Heart right ventricle (tissue), 16 donors: ENCODE measurements around the gene MEF2D. TPM values are rescaled to one million over a fixed set of nuclear protein-coding genes. Genes with fewer than 3 reads are reported as not detected.

Source experiments
- ATAC-seq, 8 donors: fragments of 200-7000 bp; cut with Tn5 transposase; one replicate each; pipeline ENCODE4 v1.9.1; 2020; ENCODE audit warnings: mild to moderate bottlenecking in 8 of 8, moderate library complexity in 8 of 8, moderate number of reproducible peaks in 1 of 8
- DNase-seq, 2 donors: peaks; one replicate each; pipeline ENCODE4 v3.0.0-alpha.2; 2020
- H3K27ac ChIP-seq, 10 donors: fragments of 200-600 bp; sonication (generic) in 2 of 10; one replicate each; pipeline versions ENCODE4 v1.5.0 to v1.8.0; 2020 to 2022; ENCODE audit warnings: mild to moderate bottlenecking in 3 of 10
- H3K27me3 ChIP-seq, 7 donors: fragments of 200-600 bp; one replicate each; pipeline ENCODE4 v1.8.0; 2021 to 2022; ENCODE audit warnings: mild to moderate bottlenecking in 2 of 7
- H3K36me3 ChIP-seq, 9 donors: fragments of 200-600 bp; sonication (generic) in 1 of 9; one replicate each; pipeline versions ENCODE4 v1.5.0 to v1.8.0; 2020 to 2022; ENCODE audit warnings: mild to moderate bottlenecking in 2 of 9
- H3K4me1 ChIP-seq, 9 donors: fragments of 200-600 bp; sonication (generic) in 1 of 9; one replicate each; pipeline versions ENCODE4 v1.5.0 to v1.8.0; 2020 to 2022; ENCODE audit warnings: mild to moderate bottlenecking in 4 of 9
- H3K4me3 ChIP-seq, 10 donors: fragments of 200-600 bp; sonication (generic) in 2 of 10; one replicate each; pipeline versions ENCODE4 v1.5.0 to v1.8.0; 2020 to 2022; ENCODE audit warnings: mild to moderate bottlenecking in 7 of 10, moderate library complexity in 2 of 10
- H3K9me3 ChIP-seq, 11 donors: fragments of 200-600 bp in 10 of 11; sonication (generic) in 2 of 11; one replicate each; pipeline versions ENCODE4 v1.5.0 to v1.8.0; 2013 to 2022; ENCODE audit warnings: mild to moderate bottlenecking in 2 of 11, control low read depth in 1 of 11, moderate library complexity in 1 of 11
- WGBS, 2 donors: extraction: QIAGEN DNeasy Blood & Tissue Kit; methylation state at CpG; one replicate each; pipeline ENCODE4 v1.1.7; 2013; ENCODE audit warnings: inconsistent platforms in 1 of 2; 5-methylcytosine and 5-hydroxymethylcytosine counted together
- intact Hi-C, 10 donors: fragments of 100-400 bp; cut with DNase I; formaldehyde crosslinking; loops; one replicate each; pipeline versions ENCODE4 v1.11.1 to v1.14.2; 2022
- polyA plus RNA-seq, 2 donors: library from polyadenylated mRNA; stranded (reverse); fragments of 200-250 nt; gene quantifications; one replicate each; pipeline ENCODE4 v1.2.3, GENCODE V29; 2013
- total RNA-seq, 10 donors: library from RNA; stranded (reverse); fragmentation: NEBNext Ultra II Directional in 3 of 10; extraction: Animal tissue kit (Norgen Biotek cat#: 25700) in 3 of 10; gene quantifications; one replicate each; pipeline versions ENCODE4 v1.2.1 to v1.2.4, GENCODE V29; 2021 to 2023
- TF ChIP-seq, protein P1 (sequence below), 9 donors: fragments of 200-600 bp; sonication (generic) in 2 of 9; IDR thresholded peaks; one replicate each; pipeline versions ENCODE4 v1.5.0 to v1.8.0; 2021 to 2022; ENCODE audit warnings: antibody characterized with exemption in 9 of 9, mild to moderate bottlenecking in 5 of 9, moderate library complexity in 1 of 9
- donor health status: Arrhythmogenic right ventricular cardiomyopathy.
- donor health status: ischemic (EF 13 %, LVEDD 7.1; RV severe dilation, severe dysfunction).
- donor health status: healthy with polysubstance abuse.
- donor health status: DM: no; HTN: yes; CAD: no.
- donor health status: DM: no; HTN: no; CAD: no.
- donor health status: ischemic (EF 25% LVEDD 6.9; RV normal size, moderate dysfunction).
- donor health status: ischemic (EF 25% LVEDD 5.7; RV mildly dilated, moderate dysfunction).
- donor health status: healthy.
- donor health status: DM: yes; HTN: yes; CAD: no.
- donor health status: Ischemic cardiomyopathy.
- donor health status: ischemic (EF 35%, LVEDD 5.7; RV mildly dilated, moderate dysfunction).
- donor health status: nonischemic (EF 11% LVEDD 7.7; RV severe dilation, severe dysfunction).
- donor health status: DM: yes; HTN: yes; CAD: no.
- donor health status: PGD.
- donor health status: ischemic (EF 29% LVEDD 5.4; RV normal size, mild dysfunction).
- donor health status: nonischemic (EF 23%, LVEDD 6.1; RV moderate dilation, normal function).

MEF2D gene
- total and polyA plus RNA-seq, 12 donors = 31.6 to 127 (median 94.9) TPM

DNA sequence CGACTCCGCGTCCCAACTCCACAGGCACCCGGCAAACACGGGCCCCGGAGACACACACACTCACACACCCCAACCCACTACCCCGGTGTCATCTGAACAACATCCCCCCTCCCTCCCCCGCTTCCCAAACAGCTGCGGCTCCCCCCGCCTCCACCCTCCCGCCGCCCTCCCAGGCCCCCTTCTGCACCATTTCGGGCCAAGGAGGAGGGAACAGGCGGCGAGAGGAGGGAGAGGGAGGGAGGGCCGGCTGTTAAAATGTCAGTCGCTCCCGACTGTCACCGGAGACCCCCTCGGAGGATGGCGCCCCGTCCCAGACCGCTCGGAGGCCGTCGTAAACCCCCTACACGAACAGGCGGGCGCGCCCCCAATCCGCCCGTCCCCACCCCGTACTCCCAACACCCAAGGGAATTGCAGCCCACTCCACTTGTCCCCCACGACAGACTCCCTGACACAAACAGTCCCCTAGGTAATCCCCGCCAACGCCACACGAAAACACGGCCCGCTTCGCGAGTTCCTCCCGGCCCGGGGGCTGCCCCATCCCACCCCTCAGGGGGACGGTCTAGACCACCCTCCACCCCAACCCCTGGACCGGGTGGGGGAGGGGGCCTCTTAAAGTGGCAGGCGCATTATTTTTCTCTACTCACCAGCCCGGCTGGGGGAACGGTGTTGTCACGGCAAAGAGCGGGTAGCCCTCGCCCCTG is 583 bp downstream of the MEF2D start:
- peak overlapping the region; percentile 97 to 100 (median 100) for H3K27ac ChIP-seq
- TF ChIP-seq, protein P1, sequence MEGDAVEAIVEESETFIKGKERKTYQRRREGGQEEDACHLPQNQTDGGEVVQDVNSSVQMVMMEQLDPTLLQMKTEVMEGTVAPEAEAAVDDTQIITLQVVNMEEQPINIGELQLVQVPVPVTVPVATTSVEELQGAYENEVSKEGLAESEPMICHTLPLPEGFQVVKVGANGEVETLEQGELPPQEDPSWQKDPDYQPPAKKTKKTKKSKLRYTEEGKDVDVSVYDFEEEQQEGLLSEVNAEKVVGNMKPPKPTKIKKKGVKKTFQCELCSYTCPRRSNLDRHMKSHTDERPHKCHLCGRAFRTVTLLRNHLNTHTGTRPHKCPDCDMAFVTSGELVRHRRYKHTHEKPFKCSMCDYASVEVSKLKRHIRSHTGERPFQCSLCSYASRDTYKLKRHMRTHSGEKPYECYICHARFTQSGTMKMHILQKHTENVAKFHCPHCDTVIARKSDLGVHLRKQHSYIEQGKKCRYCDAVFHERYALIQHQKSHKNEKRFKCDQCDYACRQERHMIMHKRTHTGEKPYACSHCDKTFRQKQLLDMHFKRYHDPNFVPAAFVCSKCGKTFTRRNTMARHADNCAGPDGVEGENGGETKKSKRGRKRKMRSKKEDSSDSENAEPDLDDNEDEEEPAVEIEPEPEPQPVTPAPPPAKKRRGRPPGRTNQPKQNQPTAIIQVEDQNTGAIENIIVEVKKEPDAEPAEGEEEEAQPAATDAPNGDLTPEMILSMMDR (IDR thresholded peaks at IDR 0.05) = no peak
- intact Hi-C loops = loop anchor here in 7 of 10 donors (1.0 to 10.0 kb wide), 9 partner anchors 23 to 392 kb away; partner anchors contain the start of genes GPATCH4 (in 1 of the 7), MRPL24 (in 1 of the 7), NAXE (in 1 of the 7) and PEAR1 (in 1 of the 7)
- H3K4me3 ChIP-seq = peak overlapping the region; percentile 71 to 100 (median 94)
- peak; percentile 1 to 34 (median 21) for ATAC-seq
- no peaks in the 10 kb centered on the region for H3K9me3 ChIP-seq
- DNase-seq = peak; percentile 71 to 84
- H3K27me3 ChIP-seq = no peaks in the 10 kb centered on the region
- 1 to 2% methylated on average over 50 to 51 of the region's 51 CpGs for WGBS, 2 donors
- H3K36me3 ChIP-seq = peaks cover 0 to 6% (median under 1%) of the 10 kb centered on the region in 9 donors
- peaks cover 54 to 80% (median 77%) of the 10 kb centered on the region in 9 donors for H3K4me1 ChIP-seq

DNA sequence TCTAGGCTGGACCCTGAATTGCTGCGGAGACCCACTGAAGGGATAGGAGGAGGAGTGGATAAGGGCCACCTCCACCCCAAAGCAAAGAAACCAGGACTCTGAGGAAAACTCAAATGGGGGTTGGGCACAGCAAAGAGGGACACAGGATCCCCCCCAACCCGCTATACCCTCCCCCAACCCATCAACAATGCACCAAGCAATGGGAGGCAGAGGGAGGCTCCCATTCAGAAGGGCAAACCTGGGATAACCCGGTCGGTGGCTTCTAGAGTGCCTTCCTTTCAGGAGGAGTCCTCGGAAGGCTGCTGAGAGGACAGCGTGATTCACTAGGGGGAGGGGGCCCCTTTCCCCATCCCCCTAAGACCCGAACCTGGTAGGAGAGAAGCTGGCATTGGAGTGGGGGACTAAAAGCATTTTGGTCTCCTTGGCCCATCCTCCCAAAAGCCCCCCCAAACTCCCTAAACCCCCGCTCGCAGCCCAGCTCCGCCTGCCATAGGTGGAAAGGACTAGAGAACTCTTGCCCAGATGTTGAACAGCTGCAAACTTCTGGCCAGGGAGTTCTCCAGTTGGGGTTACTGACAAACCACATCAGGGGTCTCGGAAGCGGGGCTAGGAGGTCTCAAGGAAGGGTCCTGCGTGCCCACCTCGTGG is 1.3 kb downstream of the MEF2D start:
- peaks cover 0 to 13% (median 4%) of the 10 kb centered on the region in 9 donors for H3K36me3 ChIP-seq
- peaks cover 55 to 80% (median 78%) of the 10 kb centered on the region in 9 donors for H3K4me1 ChIP-seq
- ATAC-seq = no peak
- intact Hi-C loops = loop anchor here in 2 of 10 donors (2.0 kb wide), 2 partner anchors 23 to 43 kb away; no protein-coding TSS in a partner anchor
- peak overlapping the region; percentile 71 to 100 (median 94) for H3K4me3 ChIP-seq
- H3K27me3 ChIP-seq = no peaks in the 10 kb centered on the region
- WGBS, 2 donors = 1% methylated on average over 14 of the region's 14 CpGs
- no peaks in the 10 kb centered on the region for H3K9me3 ChIP-seq
- H3K27ac ChIP-seq = peak overlapping the region; percentile 97 to 100 (median 100)
- DNase-seq = no peak
- TF ChIP-seq, protein P1 (IDR thresholded peaks at IDR 0.05) = no peak

DNA sequence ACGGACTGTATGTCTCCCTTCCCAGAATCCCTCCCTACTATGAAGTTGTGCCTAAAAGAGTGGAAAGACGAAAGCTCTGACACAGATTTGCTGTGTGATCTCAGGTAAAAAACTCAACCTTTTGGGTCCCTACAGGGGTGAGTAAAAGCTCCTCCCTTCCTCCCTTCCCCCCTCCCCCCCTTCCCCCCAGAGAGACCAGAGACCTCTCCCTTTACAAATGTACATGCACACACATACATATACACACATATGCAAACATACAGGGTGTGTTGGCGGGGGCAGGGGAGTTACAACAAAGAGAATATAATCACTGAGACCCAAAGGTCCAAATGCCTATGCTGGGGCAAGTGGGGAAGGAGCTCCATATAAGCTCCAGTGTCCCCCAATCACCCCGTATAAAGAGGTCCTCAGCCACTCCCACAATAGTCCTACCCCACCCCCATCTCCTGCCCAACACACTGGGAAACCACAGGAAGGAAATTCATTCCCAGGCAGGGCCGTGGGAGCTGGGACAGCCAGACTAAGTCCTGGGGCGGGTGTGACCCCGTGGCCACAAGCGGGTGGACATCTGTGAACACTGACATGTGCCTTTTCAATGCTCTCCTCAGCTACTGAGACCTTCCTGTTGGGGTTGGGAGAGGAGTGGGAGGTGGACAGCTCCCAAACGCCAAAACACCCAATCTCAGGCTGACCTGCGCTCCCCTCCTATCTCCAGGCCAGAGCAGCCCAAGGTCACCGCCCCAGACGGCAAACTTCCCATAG is 2.0 kb downstream of the MEF2D start:
- no peaks in the 10 kb centered on the region for H3K9me3 ChIP-seq
- H3K27ac ChIP-seq = peak overlapping the region; percentile 97 to 100 (median 100)
- intact Hi-C loops = loop anchor here in 2 of 10 donors (2.0 kb wide), 2 partner anchors 22 to 42 kb away; no protein-coding TSS in a partner anchor
- DNase-seq (peak; percentile 68 to 88), ATAC-seq (peak in 5 of 8 donors; percentile 2 to 42 (median 30))
- TF ChIP-seq, protein P1 (IDR thresholded peaks at IDR 0.05) = no peak
- H3K4me1 ChIP-seq = peaks cover 59 to 80% (median 78%) of the 10 kb centered on the region in 9 donors
- H3K27me3 ChIP-seq = no peaks in the 10 kb centered on the region
- peak overlapping the region; percentile 71 to 100 (median 94) for H3K4me3 ChIP-seq
- WGBS, 2 donors = 5 to 8% methylated on average over 12 of the region's 12 CpGs
- H3K36me3 ChIP-seq = peaks cover 0 to 13% (median 4%) of the 10 kb centered on the region in 9 donors
